Aorta (tissue), 5 donors: Measurements from ENCODE around the gene C16orf87. TPM values are rescaled to one million over a fixed set of nuclear protein-coding genes. Genes with fewer than 3 reads are reported as not detected.
A peak's percentile ranks its signal among the peaks of the same experiment; 100 is the strongest.

Source experiments
- ATAC-seq: fragments of 200-7000 bp; cut with Tn5 transposase; one replicate; pipeline ENCODE4 v1.9.1; 2022; ENCODE audit warnings: moderate library complexity; ENCODE audit not compliant: low FRiP score
- DNase-seq, 2 donors: peaks; one replicate each; pipeline ENCODE4 v3.0.0-alpha.2; 2020
- H3K27ac ChIP-seq, 2 donors: one replicate each; pipeline ENCODE4 v1.5.1; 2013; ENCODE audit warnings: low read length in 2 of 2, mild to moderate bottlenecking in 2 of 2, moderate library complexity in 2 of 2, control low read depth in 1 of 2, inconsistent platforms in 1 of 2, low read depth in 1 of 2
- H3K27me3 ChIP-seq, 2 donors: one replicate each; pipeline ENCODE4 v1.6.1; 2013; ENCODE audit warnings: control low read depth in 1 of 2, low read length in 1 of 2, mild to moderate bottlenecking in 1 of 2, moderate library complexity in 1 of 2; ENCODE audit not compliant: insufficient read depth in 2 of 2, control insufficient read depth in 1 of 2
- H3K36me3 ChIP-seq, 2 donors: one replicate each; pipeline ENCODE4 v1.6.1; 2013; ENCODE audit warnings: control low read depth in 1 of 2, low read length in 1 of 2, mild to moderate bottlenecking in 1 of 2; ENCODE audit not compliant: insufficient read depth in 2 of 2, control insufficient read depth in 1 of 2
- H3K4me1 ChIP-seq, 2 donors: one replicate each; pipeline ENCODE4 v1.6.1; 2013; ENCODE audit warnings: low read length in 2 of 2, control low read depth in 1 of 2, mild to moderate bottlenecking in 1 of 2, moderate library complexity in 1 of 2; ENCODE audit not compliant: insufficient read depth in 2 of 2, control insufficient read depth in 1 of 2
- H3K4me3 ChIP-seq, 2 donors: one replicate each; pipeline ENCODE4 v1.5.1; 2013; ENCODE audit warnings: low read length in 2 of 2, control low read depth in 1 of 2, mild to moderate bottlenecking in 1 of 2
- H3K9me3 ChIP-seq: one replicate; pipeline ENCODE4 v1.6.1; 2013; ENCODE audit warnings: mild to moderate bottlenecking, low read length; ENCODE audit not compliant: control insufficient read depth
- WGBS, 2 donors: extraction: QIAGEN DNeasy Blood & Tissue Kit; methylation state at CpG; one replicate each; pipeline ENCODE4 v1.1.7; 2013; 5-methylcytosine and 5-hydroxymethylcytosine counted together
- intact Hi-C, 2 donors: fragments of 100-400 bp; cut with DNase I; formaldehyde crosslinking; loops; one replicate each; pipeline versions ENCODE4 v1.14.2 to v1.15.0; 2022
- polyA plus RNA-seq, 2 donors: library from polyadenylated mRNA; stranded (reverse); fragments of 200-250 nt; gene quantifications; one replicate each; pipeline ENCODE4 v1.2.3, GENCODE V29; 2013
- total RNA-seq, 2 donors: library from RNA; stranded (reverse); fragmentation: NEBNext Ultra II Directional; extraction: Animal tissue kit (Norgen Biotek cat#: 25700); gene quantifications; one replicate each; pipeline ENCODE4 v1.2.1, GENCODE V29; 2021
- donor health status: healthy with polysubstance abuse.
- donor health status: Bipolar disorder and iron deficiency.
- donor health status: DM: no; HTN: no; CAD: no.
- donor health status: DM: no; HTN: no; CAD: no.
- donor health status: DM: yes; HTN: yes; CAD: no.

The C16orf87 gene
- total and polyA plus RNA-seq, 4 donors: 5.6 to 8.8 (median 6.8) TPM

DNA sequence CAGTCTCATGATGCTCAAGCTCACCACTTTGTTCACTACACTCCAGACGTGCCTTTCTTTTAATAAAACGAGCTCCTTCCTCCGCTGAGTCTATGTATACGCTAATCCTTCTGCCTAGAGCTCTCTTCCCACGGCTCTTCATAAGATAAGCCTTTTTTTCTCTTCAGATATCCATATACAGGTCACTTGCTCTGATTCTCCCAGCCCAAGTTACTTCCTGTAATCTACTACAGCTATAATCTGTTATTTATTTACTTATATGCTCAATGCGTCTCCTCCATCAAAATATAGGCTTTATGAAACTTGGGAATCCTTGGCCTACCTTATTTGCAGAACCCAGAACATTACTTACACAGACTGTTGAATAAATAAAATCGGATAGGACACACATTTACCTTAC, 17.4 kb downstream of the C16orf87 start:
- Histone ChIP-seq H3K4me1 (no peaks in the 10 kb centered on the region), H3K27me3 (no peaks in the 10 kb centered on the region), H3K36me3 (peaks cover 0 to 3% of the 10 kb centered on the region in 2 donors), H3K9me3 (no peaks in the 10 kb centered on the region), H3K4me3 (no peak overlapping the region), H3K27ac (no peak overlapping the region)
- intact Hi-C loops: no loop called here
- ATAC-seq (no peak), DNase-seq (no peak)
- WGBS, 2 donors: 92% methylated on average over 7 of the region's 7 CpGs

DNA sequence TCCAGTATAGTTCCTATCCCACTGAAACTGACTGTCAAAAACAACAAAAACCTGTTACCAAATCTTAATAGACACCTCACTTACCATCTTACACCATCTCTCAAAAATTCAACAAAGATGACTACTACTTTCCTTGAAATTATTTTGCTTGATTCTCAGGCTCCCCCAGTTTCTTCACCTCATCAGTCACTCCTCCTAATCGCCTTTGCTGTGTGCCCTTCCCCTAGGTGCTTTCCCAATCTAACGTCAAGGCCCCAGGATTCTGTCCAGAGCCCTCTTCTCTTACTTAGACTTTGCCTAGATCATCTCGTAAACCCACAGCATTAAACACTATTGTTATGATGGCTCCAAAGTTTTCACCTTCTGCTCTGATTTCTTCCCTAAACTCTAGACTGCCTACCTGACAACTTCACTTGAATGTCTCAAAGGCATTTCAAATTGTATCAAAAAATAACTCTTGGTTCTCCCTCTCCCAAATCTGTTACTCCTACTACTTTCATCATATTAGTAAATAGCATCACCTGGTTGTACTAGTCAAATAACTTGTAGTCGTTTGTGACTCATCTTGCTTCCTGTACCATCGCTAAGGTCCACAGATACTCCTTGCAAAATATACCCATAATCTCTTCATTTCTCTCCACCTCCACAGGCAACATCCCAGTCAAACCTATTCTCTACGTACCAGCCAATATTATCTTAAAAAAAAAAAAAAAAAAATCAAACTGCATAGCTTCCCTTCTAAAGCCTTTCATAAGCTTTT, 18.0 kb downstream of the C16orf87 start:
- Histone ChIP-seq H3K9me3 (no peaks in the 10 kb centered on the region), H3K27ac (no peak overlapping the region), H3K4me3 (no peak overlapping the region), H3K4me1 (no peaks in the 10 kb centered on the region), H3K36me3 (peaks cover 0 to 3% of the 10 kb centered on the region in 2 donors), H3K27me3 (no peaks in the 10 kb centered on the region)
- no peak for ATAC-seq
- intact Hi-C loops: no loop called here
- no peak for DNase-seq
- whole genome bisulfite sequencing, 2 donors: 92 to 93% methylated on average over 6 of the region's 6 CpGs

DNA sequence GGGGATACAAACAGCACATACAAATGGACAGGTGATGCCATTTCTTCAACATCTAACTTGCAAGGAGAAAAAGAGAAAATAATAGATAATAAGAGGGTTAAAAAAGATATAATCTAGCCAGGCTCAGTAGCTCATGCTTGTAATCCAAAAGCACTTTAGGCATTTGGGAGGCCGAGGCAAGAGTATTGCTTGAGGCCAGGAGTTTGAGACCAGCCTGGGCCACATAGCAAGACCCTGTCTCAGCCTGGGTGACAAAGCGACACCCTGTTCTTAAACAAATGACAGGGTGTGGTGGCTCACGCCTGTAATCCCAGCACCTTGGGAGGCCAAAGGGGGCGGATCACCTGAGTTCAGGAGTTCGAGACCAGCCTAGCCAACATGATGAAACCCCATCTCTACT, 19.3 kb downstream of the C16orf87 start:
- no peaks in the 10 kb centered on the region for H3K4me1 ChIP-seq
- H3K27me3 ChIP-seq: no peaks in the 10 kb centered on the region
- DNase-seq (no peak), ATAC-seq (no peak)
- H3K9me3 ChIP-seq: no peaks in the 10 kb centered on the region
- 98 to 100% methylated on average over 5 of the region's 5 CpGs for WGBS, 2 donors
- no peak overlapping the region for H3K4me3 ChIP-seq
- intact Hi-C loops: no loop called here
- no peak overlapping the region for H3K27ac ChIP-seq
- H3K36me3 ChIP-seq: peaks cover 0 to under 1% of the 10 kb centered on the region in 2 donors

DNA sequence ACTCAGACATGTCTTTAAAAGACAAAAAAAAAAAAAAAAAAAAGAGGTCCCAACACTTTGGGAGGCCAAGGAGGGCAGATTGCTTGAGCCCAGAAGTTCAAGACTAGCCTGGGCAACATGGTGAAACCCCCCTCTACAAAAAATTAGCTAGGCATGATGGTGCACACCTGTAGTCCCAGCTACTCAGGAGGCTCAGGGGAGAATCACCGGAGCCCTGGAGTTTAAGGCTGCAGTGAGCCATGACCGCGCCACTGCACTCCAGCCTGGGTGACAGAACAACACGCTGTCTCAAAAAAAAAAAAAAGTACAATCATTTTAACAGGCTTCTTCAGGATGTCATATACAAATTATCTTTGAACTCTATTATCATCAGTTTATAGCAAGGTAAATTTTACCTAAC, 22.0 kb downstream of the C16orf87 start:
- intact Hi-C loops: no loop called here
- ATAC-seq: no peak
- Histone ChIP-seq H3K27me3 (no peaks in the 10 kb centered on the region), H3K4me1 (no peaks in the 10 kb centered on the region), H3K36me3 (no peaks in the 10 kb centered on the region), H3K4me3 (no peak overlapping the region), H3K9me3 (no peaks in the 10 kb centered on the region), H3K27ac (no peak overlapping the region)
- DNase-seq: no peak
- 98 to 99% methylated on average over 4 of the region's 4 CpGs for WGBS, 2 donors

DNA sequence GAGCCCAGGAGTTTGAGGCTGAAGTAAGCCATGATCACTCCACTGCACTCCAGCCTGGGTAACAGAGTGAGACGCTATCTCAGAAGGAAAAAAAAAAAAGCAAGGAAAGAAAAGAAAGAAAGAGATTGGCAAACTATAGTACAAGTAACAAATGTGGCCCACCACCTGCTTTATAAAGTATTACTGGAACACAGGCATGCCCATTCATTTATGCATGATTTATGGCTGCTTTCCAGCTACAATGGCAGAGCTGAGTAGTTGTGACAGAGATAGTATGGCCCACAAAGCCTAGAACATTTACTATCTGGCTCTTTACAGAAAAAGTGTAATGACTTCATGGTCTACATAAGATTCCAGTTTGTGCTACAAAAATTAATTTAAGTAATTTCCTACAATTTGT, 23.6 kb downstream of the C16orf87 start:
- Histone ChIP-seq H3K27ac (no peak overlapping the region), H3K9me3 (no peaks in the 10 kb centered on the region), H3K4me1 (no peaks in the 10 kb centered on the region), H3K4me3 (no peak overlapping the region), H3K27me3 (no peaks in the 10 kb centered on the region), H3K36me3 (no peaks in the 10 kb centered on the region)
- intact Hi-C loops: no loop called here
- ATAC-seq (no peak), DNase-seq (no peak)
- WGBS, 2 donors: 89 to 94% methylated on average over 1 of the region's 1 CpG

DNA sequence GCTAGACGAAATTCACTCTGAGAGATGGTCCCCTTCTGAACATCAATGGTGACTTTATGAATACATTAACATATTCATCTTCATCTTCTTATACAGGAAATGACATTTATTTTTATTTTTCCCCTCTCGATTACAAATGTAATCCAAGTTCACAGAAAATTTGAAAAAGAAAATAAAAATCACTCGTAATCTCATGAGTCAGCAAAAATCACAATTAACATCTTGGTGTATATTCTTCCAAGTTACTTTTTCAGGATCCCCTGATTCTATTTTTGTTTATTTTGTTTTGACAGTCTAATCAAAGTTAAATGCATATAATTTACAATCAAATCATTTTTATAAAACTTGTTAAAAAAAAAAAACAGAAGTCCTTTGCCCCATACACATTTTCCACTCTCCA, 27.6 kb downstream of the C16orf87 start:
- DNase-seq: no peak
- intact Hi-C loops: no loop called here
- Histone ChIP-seq H3K27me3 (no peaks in the 10 kb centered on the region), H3K4me1 (no peaks in the 10 kb centered on the region), H3K4me3 (no peak overlapping the region), H3K36me3 (no peaks in the 10 kb centered on the region), H3K9me3 (no peaks in the 10 kb centered on the region), H3K27ac (no peak overlapping the region)
- 83 to 88% methylated on average over 3 of the region's 3 CpGs for WGBS, 2 donors
- no peak for ATAC-seq

DNA sequence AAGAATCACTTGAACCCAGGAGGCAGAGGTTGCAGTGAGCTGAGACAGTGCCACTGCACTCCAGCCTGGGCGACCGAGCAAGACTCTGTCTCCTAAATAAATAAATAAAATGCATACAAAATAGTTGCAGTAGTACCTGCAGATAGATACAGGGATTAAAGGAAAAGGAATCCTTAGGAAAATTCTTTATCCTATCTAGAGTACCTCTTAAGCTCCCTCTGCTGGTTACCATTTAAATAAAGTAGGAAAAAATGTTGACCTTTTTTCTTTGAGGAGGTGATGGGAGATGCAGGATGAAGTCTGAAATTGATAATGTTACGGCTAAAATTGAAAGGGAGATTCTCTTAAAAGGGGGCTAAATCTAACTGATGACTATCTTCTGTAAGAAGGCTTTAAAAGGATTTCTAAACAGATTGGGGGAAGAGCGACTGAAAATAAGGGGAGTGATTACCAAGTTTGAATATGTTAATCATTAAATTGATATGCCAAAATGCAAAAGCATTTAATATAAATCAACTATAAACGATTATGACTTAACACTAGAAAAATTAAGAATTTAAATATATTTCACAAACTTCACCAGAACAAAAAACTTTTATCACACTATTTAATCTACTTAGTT, 29.4 kb downstream of the C16orf87 start:
- DNase-seq: no peak
- no peak overlapping the region for H3K4me3 ChIP-seq
- ATAC-seq: no peak
- WGBS, 2 donors: 81 to 88% methylated on average over 5 of the region's 5 CpGs
- intact Hi-C loops: no loop called here
- no peak overlapping the region for H3K27ac ChIP-seq
- no peaks in the 10 kb centered on the region for H3K27me3 ChIP-seq
- no peaks in the 10 kb centered on the region for H3K9me3 ChIP-seq
- no peaks in the 10 kb centered on the region for H3K4me1 ChIP-seq
- no peaks in the 10 kb centered on the region for H3K36me3 ChIP-seq

DNA sequence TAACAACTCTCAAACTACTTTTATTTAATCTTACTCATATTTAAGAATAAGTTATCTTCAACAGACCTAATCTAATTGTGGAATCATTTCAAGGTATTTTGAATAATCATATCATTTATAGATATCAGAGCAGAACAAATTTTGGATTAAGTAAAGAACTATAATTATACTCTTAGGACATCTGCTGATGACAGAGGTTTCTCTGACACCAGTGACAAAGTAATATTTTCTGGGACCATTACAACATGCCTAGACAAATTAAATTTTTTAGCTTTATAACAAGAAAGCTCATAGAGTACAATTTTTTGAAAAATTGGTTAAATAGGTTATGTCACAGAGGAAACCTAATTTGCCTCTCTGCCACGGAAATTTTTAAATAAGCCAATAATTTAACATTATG, 30.5 kb downstream of the C16orf87 start:
- H3K36me3 ChIP-seq: no peaks in the 10 kb centered on the region
- H3K4me1 ChIP-seq: no peaks in the 10 kb centered on the region
- ATAC-seq (no peak), DNase-seq (no peak)
- H3K4me3 ChIP-seq: no peak overlapping the region
- no peak overlapping the region for H3K27ac ChIP-seq
- WGBS, 2 donors: 93 to 97% methylated on average over 1 of the region's 1 CpG
- H3K27me3 ChIP-seq: no peaks in the 10 kb centered on the region
- intact Hi-C loops: no loop called here
- H3K9me3 ChIP-seq: no peaks in the 10 kb centered on the region

DNA sequence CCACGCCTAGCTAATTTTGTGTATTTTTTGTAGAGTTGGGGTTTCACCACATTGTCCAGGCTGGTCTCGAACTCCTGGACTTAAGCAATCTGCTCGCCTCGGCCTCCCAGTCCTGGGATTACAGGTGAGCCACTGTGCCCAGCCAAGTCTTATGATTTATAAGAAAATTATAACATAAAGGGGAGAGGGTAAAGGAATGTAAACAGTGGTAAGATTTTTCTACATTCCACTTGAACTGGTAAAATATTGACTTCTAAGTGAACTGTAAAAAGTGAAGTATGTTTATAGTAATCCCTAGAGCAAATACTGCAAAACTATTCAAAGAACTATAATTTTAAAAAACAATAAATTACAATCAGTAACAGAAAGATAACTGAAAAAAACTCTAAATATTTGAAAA, 33.5 kb downstream of the C16orf87 start:
- ATAC-seq (no peak), DNase-seq (peak in 1 of 2 donors; percentile 38)
- no peaks in the 10 kb centered on the region for H3K27me3 ChIP-seq
- H3K9me3 ChIP-seq: no peaks in the 10 kb centered on the region
- WGBS, 2 donors: 92 to 93% methylated on average over 4 of the region's 4 CpGs
- H3K27ac ChIP-seq: no peak overlapping the region
- no peaks in the 10 kb centered on the region for H3K4me1 ChIP-seq
- H3K4me3 ChIP-seq: no peak overlapping the region
- intact Hi-C loops: loop anchor here in 1 of 2 donors (10.0 kb wide), 1 partner anchor 123 kb away; no protein-coding TSS in a partner anchor
- H3K36me3 ChIP-seq: no peaks in the 10 kb centered on the region
